Measurements from ENCODE around the gene SPON1. TPM values are rescaled to one million over a fixed set of nuclear protein-coding genes. Genes with fewer than 3 reads are reported as not detected.

SPON1 gene
- total and polyA plus RNA-seq, 2 of the 8 experiments (the other 6 are each of a cell fraction or from before 2014, with no cell fraction given): 1.5 to 5.4 TPM

DNA sequence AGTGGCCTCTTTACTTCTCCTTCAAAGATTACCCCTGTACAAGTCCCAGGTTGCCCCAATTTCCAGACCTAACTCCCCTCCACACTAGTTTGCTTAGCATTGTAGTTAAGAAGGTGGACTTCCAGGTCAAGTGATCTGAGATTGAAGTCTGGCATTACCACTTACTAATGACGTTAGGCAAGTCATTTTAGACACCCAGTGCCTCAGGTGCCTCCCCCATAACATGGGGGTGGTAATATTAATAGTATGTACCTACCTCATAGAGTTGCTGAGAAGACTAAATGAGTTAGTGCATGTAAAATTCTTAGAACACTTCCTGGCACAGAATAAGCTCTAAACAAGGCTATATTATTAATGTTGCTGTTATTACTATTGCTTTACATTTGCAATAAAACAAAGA is 93.4 kb downstream of the SPON1 start:
- H3K4me2 ChIP-seq (ENCODE audit: insufficient read depth in 1 of 2, low read depth in 2 of 2, low read length in 2 of 2): no peak overlapping the region
- TF ChIP-seq ASH2L (IDR thresholded peaks at IDR 0.05; ENCODE audit: low read length): no peak
- H2AK5ac ChIP-seq (ENCODE audit: low read depth, low read length): no peak overlapping the region
- no peak overlapping the region for H3K27ac ChIP-seq (ENCODE audit: low read depth, low read length)
- no peak overlapping the region for H4K5ac ChIP-seq (ENCODE audit: insufficient read length, low read depth, low read length)
- H2BK15ac ChIP-seq (ENCODE audit: low read length): no peak overlapping the region
- no peak overlapping the region for H2BK20ac ChIP-seq (ENCODE audit: low read length)
- H3K18ac ChIP-seq (ENCODE audit: extremely low read depth, low read length): no peak overlapping the region
- H2BK5ac ChIP-seq (ENCODE audit: low read depth, low read length): no peak overlapping the region
- ChIA-PET POLR2A (ENCODE audit: partially characterized antibody) (no interaction called here), CTCF (ENCODE audit: partially characterized antibody) (interaction anchor here (1.1 kb wide), 1 partner anchor 15 kb away, joined by 3 read pairs; no protein-coding TSS in a partner anchor)
- H3K56ac ChIP-seq (replicated peaks; ENCODE audit: insufficient read length, low read depth, low read length): no peak overlapping the region
- WGBS, 2 experiments (ENCODE audit: extremely low coverage in 1 of 2, insufficient coverage in 1 of 2, insufficient read length in 1 of 2, insufficient replicate concordance in 2 of 2, low coverage in 1 of 2, low lambda C conversion rate in 2 of 2, missing lambda C conversion rate in 1 of 2): 90% methylated on average over 1 of the region's 1 CpG; no CpG with 5 or more reads in 1 of the 2 experiments
- no peaks in the 10 kb centered on the region for H3K36me3 ChIP-seq (ENCODE audit: control insufficient read depth in 2 of 4, insufficient read depth in 4 of 4, low read length in 3 of 4)
- H2BK12ac ChIP-seq (ENCODE audit: low read depth, low read length): no peak overlapping the region
- no peak overlapping the region for H2BK120ac ChIP-seq (replicated peaks; ENCODE audit: low read depth, low read length)
- no peak overlapping the region for H3K9ac ChIP-seq (replicated peaks in 1 of 4; ENCODE audit: extremely low read depth in 1 of 4, low read depth in 3 of 4, low read length in 3 of 4)
- no peak overlapping the region for H3K4me3 ChIP-seq (ENCODE audit: extremely low read depth in 1 of 4, insufficient read depth in 2 of 4, low read depth in 3 of 4, low read length in 4 of 4)
- no peaks in the 10 kb centered on the region for H3K9me3 ChIP-seq (ENCODE audit: insufficient read depth in 2 of 2, low read depth in 1 of 2, low read length in 1 of 2)
- no peaks in the 10 kb centered on the region for H3K79me1 ChIP-seq (ENCODE audit: low read depth, low read length)
- peaks cover 0 to 3% (median 0%) of the 10 kb centered on the region in 4 experiments; a peak in 1 of 7 replicates for H3K27me3 ChIP-seq (replicated peaks in 1 of 4; ENCODE audit: control insufficient read depth in 3 of 4, extremely low read depth in 1 of 4, insufficient read depth in 3 of 4, low read length in 3 of 4)
- no peaks in the 10 kb centered on the region for H3K23me2 ChIP-seq (ENCODE audit: low read depth, low read length)
- H4K91ac ChIP-seq (replicated peaks; ENCODE audit: insufficient read length, low read length): no peak overlapping the region
- DNase-seq (ENCODE audit: low read depth in 1 of 2, low spot score in 2 of 2): no peak
- H3K4me1 ChIP-seq (replicated peaks in 1 of 4; ENCODE audit: control insufficient read depth in 3 of 4, insufficient read depth in 4 of 4, low read length in 3 of 4): peaks cover 0 to 4% (median 0%) of the 10 kb centered on the region in 4 experiments; a peak in 1 of 7 replicates
- no peak overlapping the region for H3K23ac ChIP-seq (ENCODE audit: insufficient read length)
- H3K79me2 ChIP-seq (ENCODE audit: control insufficient read depth in 1 of 2, insufficient read depth in 2 of 2, low read length in 2 of 2): no peaks in the 10 kb centered on the region
- H4K20me1 ChIP-seq (replicated peaks in 1 of 2; ENCODE audit: control insufficient read depth in 1 of 2, insufficient read depth in 2 of 2, low read length in 2 of 2): no peaks in the 10 kb centered on the region
- FAIRE-seq: no peak
- no peak overlapping the region for H2AFZ ChIP-seq (ENCODE audit: low read length)
- H3K14ac ChIP-seq (ENCODE audit: insufficient read length): no peak overlapping the region
- H4K8ac ChIP-seq (ENCODE audit: extremely low read depth, insufficient read depth, low read length): no peak overlapping the region
- H3K4ac ChIP-seq (replicated peaks; ENCODE audit: insufficient read length, low read depth, low read length): no peak overlapping the region
